GM18508 (cell line): ENCODE data around the gene PRKD2.

Source experiments
- ATAC-seq: cut with Tn5 transposase; IDR thresholded peaks from one replicate; pipeline ENCODE4 v1.9.1; 2021; ENCODE audit warnings: moderate number of reproducible peaks; ENCODE audit not compliant: insufficient read depth, unreplicated experiment

PRKD2 gene

DNA sequence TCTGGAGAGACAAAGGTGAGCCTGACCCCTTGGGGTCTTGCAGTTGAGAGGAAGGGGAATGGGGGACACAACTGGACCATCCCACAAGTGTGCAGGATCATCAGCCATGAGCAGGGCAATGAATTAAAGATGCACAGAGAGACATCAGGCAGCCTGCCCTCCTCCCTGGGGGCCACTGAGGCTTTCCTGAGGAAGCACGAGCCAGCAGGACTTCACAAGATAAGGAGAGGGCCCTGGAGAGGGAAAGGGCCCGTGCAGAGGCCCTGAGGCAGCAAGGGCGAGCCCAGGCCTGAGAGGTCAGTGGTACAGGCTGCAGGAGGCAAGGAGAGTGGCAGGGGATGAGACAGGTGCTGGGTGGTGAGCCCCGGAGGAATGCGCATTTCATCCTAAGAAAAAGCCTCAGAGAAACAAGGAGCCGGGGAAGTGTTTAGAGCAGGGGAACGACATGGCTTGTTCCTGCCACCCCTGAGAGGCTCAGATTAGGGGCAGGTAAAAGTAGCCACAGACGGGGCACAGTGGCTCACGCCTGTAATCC, 9.0 kb upstream of the PRKD2 start:
- ATAC-seq, result no peak

DNA sequence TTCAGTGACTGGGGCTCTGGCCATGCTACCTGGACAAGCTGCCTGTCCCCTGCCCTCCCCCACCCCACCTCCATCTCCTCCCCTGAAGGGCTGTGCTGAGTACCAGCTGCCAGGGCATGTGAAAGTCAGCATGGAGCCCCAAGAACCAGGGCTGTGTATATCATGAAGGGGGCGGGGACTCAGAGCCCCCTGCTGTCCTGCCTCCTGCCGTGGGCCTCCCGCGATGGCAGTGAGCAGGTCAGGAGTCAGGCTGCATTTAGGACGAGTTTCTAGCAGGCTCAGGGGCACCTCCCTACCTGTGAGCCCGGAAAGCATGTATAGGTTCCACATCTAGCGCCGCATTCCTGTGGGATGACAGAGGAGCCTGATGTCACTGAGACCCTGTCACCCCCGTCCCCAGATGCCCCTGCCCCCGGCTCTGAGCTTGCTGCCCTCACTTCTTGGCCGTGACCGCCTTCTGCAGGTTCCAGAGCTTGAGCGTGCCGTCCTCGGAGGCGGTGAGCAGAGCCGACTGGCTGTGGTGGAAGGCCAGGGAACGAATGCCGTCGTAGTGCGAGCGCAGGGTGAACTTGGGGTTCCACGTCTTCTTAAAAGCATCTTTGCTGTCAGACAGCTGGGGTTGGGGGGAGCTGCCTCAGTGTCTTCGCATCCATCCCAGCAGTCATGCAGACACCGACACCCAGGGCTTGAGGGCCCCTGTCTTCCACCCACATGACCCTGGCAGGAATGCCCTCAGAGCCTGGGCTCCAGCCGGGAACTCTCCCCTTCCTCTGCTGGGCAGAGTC, 8.3 kb upstream of the PRKD2 start:
- no peak for ATAC-seq

DNA sequence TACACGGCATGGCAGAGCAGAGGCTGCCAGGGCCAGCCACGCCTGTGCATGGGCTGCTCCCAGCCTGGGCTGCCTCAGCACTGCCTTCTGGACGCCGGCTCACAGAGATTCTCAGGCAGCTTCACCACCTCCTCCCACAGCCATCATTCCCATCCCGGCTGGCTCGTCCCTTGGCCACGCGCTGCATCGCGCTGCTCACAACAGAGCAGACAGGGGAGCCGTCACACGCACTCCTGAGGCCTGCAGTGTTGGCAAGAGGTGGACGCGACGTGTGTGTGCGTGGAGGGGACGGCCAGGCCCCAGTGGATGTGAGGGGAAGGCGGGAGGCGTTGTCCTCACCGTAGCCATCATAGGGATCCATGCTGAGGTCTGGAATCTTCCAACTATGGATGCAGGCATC, 7.6 kb upstream of the PRKD2 start:
- ATAC-seq, result no peak

DNA sequence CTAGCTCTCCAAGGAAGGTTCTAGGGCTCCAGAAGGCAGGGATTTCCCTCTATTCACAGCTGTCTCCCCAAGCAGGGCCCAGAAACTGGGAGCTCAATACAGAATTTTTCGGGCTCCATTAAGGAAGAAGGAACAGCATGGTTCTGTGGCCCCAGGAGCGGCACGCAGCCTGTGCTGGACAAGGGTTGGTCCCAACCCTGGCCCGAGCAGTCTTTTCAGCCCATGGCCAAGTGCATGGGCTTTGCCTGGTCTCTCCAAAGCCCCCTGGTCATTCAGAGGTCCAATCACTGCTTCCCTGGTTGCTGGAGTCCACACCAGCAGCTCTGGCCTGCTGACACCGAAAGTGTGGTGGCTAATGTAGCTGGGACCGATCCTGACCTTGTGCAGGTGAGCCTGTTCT, 6.6 kb upstream of the PRKD2 start:
- ATAC-seq, result no peak

DNA sequence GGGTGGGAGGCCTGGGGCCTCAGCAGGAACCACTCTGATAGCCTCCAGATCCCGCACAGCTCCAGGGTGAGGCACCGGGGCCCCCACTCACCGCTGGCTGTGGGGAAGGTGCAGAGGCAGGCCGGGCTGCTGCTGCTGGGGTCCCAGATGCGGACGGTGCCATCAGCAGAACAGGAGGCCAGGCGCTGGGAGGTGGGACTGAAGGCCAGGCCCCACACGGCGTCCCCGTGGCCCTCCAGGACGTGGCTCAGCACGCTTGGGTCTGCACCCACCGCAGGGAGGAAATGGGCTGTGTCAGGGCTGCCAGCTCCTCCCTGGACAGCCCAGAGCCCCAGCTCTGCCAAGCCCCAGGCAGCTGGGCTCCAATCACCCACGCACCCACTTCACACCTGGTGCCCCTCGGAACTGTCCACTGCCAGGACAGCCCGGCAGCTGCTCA, 6.1 kb upstream of the PRKD2 start:
- ATAC-seq, result no peak

DNA sequence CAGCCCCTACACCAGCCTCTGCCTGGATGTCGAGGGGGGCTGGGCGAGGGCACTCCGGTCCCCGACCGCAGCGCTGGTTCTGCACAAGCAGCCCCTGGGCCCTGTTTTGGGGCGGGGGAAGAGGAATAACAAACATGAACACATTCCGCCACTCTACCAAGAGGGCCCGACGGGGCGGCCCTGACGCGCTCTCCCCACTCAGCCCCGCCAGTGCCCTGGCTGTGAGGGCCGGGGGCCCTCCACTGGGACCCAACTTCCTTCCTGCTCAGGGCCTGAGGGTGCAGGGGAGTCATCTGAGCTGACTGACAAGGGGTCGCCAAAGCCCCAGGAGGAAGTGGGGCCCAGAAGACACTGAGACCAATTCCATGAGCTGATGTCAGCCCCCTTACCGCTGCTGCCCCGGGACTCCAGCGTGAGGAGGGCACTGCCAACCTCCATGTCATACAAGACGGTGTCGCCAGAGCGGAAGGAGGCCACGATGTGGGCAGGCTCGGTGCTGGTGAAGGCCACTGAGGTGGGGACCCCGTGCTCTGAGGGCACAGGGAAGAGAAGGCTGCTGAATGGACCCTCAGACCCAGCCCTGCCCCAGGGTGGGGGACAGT, 5.6 kb upstream of the PRKD2 start:
- no peak for ATAC-seq

DNA sequence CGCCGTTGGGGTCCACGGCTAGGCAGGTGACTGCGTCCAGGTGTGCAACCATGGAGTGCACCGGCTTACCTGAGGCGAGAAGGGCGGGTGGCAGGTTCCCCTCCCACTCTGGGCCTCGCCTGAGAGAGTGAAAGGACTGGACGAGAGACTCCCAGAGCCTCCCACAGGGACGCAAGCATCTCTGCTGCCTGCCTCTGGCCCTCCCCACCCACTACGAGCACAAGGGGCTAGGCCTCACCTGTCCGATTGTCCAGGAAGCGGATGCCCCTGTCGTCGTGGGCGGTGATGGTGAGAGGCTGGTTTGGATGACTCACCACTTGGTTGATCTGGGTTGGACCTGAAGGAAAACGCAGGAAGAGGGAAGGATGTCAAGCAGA, 5.1 kb upstream of the PRKD2 start:
- ATAC-seq, result no peak

DNA sequence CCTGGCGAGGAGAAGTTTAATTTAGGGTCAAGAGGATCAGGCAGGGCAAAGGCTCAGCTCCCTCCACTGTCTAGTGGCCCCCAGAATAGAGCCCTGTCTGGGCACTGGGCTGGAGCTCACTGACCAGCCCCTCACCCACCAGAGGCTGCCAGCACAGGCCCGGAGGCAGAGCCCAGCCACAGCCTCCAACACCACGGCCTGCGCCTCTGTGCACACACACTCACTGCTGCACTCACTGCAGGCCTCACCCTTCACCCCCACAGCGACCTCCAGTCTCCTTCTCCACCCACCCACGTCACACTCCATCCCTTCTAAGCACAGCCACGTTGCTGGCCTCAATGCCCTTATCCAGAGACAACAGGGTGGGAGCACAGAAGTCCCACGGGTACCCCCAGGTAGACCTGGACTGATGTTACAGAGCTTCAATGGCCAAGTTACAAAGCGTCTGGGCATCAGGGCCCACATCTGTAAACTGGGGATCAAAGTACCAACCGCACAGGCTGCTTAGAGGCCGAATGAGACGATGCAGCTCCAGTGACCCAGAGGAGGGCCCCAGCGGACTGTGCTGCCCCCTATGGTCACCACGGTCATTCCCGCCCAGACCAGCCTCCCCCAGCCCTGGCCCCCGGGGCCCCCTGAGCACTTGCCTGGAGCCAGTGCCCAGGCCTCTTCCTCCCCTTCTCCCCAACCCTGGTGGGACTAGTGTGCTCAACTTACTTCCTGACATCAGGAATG, 4.5 kb upstream of the PRKD2 start:
- no peak for ATAC-seq

DNA sequence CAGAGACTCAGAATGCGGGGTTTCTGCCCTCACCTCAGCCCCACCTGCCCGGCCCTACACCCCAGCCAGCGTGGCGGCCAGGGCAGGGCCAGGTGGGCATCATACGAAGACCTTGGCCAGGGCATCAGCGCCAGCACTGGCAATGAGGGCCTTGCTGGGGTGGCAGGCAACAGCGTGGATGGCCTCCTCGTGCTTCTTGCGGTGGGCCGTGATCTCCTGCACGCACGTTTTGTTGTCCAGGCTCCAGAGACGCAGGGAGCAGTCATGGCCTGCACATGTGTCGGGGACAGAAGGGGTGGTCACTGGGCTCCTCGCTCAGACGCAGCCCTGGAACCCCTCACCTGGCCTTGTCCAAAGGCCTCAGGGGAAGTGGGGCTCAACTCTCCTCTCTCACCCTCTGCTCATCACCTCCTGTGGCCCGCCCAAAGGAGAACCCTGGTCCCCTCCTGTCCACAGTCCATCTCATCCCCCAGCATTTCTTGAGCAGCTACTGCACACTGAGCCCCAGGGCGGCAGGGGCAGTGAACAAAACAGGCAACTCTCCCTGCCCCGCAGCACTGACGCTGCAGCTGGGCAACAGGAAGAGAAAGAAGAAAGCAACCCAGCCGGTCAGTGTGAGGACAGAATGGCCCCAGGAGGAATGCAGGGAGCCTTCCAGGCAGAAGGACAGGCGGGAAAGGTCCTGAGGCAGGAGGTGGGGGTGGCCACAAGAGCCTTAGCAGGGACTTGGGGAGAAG, 3.8 kb upstream of the PRKD2 start:
- no peak for ATAC-seq

DNA sequence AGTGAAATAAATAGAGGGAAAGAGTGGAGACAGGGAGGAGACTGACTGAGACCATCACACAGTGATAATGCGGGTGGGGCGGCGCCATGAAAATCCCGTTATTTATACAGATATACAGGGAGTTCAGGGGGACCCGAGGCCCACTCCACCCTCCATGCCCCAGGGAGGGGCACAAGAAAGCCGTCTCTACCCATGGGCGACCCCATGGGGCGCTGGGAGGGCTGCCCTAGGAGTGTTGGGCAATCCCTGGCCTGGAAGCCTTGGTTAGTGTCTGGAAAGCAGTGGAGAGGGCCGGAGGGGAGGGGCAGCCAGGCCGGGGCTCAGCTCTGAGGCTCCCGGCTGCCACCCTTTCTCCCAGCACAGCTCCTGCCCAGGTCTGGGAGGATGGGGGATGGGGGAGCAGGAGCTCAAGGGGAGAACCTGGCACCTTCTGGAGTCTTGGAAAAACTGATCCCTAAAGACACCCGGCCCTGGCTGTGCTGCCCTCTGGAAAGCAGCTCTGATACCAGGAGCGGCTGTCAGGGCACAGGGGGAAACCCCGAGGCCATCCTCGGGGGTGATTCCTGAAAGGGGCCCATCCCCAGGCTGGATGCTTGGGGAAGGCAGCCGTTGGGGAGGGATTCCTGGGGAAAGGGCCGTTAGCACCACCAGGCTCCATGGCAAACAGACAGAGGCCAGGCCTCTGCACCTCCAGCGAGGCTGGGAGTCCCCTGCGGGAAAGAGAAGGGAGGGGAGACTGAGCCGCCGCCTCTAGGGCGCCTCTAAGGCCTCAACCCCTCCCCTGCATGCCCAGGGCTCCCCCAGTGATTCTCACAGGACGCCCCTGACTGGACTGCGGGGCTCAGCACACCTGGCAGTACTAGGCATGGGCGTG, 3.0 kb upstream of the PRKD2 start:
- no peak for ATAC-seq

DNA sequence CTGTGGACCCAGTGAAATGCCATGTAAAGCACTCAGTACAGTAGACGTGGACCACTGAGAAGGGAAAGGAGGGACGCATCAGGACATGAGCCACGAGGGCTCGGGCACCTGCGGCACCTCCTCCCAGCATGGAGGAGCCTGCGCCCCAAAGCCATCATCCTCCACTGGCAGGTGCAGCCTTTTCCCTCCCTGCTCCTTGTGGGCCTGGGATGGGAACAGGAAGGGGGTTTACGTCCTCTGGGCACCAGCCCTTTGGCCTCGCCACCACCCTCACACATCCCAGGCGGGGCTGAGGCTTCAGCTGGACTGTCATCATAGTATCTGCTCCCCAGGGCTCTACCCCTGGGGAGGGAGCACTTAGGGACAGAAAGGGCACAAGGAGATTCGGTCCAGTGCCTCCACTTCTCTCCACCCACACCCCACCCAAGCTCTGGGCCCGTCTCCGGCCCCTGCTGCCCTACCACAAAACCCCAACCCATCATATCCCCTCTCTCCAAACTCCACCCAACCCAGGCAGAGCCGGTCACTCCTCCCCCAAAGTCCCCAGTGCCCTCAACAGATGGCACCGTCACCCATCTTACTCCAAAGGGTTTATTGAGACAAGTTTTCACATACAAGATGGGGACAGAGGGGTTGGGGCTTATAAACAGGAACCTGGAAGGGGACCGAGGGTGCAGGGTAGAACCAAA, 2.2 kb upstream of the PRKD2 start:
- peak; percentile 26 for ATAC-seq

DNA sequence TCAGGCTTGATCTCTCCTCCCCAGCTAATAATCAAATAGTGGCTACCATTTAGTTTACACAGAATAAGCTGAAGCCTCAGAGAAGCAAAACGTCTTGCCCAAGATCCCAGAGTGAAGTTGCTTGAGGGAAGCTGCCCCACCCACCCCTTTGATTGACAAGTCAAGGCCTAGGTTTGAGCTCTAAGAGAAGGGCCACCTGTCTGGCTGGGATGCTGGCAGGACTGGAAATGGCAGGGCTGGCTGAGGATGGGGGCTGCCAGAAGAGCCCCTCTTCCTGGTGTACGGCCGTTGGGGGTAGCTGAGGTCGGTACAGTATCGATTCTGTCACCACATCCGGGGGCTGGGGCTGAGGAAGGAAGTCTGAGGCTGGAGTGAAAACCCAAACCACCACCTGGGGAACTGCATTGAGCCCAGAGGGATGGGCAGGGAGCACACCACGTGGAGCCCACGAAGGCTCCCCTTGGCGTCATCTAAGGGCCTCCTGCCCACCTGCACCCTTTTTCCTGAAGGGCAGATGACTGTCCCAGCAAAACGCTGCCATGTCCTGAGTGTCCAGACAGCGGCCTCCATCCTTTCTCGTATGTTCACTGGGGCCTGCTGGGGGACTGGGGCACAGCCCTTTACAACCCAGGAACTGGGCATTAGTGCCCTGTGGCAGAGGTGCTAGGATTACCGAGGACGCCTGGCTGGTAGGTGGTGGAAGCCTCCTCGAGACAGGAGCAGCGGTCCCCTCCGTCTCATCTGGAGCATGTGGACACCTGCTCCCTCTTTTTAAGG, 1.4 kb upstream of the PRKD2 start:
- ATAC-seq, result no peak

DNA sequence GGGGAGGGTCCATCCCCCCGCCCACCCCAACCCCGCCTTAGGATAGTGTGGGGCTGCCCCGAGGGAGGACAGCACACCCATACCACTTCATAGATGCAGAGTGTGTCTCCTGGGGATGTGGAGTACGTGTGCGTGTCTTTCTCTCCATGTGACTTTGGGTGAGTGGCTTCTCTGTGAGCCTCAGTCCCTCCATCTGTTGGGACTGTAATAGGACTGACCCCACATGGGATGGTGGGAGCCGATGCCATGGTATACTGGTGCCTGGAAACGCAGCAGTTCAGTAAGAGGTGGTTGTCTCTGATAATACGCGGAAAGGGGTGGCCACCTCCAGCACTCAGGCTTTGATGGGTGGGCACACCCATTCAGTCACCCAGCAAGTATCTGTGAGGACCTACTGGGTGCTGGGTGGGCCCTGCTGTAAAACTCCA, 816 bp upstream of the PRKD2 start:
- ATAC-seq, result no peak

DNA sequence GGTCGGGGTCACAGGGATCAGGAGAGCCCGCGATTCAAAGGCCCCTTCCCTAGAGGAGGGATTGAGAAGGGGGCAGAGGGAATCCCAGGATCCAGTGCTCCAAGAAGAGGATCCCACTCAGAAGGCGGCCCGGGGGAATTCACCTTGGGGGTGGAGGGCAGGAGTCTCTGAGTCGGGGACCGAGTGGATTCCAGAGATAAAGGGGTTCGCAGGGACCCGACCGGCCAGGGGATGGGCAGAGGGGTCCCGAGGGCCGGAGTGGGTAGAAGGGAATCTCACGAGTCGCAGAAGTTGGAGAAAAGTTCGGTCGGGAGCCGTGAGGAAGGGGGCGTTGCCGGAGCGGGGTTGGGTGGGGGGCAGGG, 261 bp downstream of the PRKD2 start:
- ATAC-seq, result no peak

DNA sequence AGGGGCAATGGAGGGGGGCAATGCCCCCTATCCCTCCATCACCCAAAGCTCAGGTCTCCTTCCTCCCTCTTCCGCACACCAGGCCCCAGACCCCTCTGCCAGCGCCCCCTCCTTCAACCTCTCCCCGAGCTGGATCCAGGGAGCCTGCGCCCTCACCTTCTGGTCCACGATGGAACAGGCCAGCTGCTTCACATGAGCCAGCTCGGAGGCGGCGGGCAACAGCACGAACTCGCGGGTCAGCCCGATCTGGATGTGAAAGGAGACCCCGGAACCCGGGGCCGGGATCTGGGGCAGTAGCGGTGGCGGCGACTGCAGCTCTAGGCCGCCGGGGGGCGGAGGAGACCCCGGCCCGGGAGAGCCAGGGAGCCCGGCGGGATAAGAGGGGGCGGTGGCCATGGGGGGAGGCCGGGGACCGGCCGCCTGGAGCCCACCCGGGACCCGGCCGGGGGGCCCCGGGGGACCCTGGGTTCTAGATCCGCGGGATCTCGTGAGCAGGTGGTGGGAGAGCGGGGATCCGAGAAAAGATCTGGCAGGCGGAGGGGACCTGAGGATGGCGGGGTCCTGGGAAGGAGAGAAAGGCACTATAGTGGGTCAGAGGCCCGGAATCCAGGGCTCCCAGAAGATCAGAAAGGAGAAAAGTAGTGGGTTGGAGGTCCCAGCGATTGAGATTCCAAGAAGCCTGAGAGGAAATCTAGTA, 791 bp downstream of the PRKD2 start:
- ATAC-seq, result no peak

DNA sequence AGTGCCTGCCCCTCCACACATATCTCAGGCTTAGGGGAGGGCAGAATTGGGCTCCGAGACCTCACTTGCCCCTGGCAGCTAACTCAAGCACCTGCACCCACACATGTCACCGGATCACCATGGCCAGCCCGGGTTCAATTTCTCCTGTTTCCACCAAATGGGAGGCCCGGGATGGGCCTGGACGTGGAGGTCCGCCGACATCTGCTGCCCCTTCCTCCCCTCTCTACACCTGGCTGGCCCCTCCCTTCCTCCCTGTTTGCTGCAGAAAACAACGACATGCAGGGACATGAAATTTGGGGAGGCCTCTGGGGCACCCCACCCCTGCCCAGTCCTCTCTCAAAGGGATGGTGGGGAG, 1.3 kb downstream of the PRKD2 start:
- ATAC-seq, result no peak

DNA sequence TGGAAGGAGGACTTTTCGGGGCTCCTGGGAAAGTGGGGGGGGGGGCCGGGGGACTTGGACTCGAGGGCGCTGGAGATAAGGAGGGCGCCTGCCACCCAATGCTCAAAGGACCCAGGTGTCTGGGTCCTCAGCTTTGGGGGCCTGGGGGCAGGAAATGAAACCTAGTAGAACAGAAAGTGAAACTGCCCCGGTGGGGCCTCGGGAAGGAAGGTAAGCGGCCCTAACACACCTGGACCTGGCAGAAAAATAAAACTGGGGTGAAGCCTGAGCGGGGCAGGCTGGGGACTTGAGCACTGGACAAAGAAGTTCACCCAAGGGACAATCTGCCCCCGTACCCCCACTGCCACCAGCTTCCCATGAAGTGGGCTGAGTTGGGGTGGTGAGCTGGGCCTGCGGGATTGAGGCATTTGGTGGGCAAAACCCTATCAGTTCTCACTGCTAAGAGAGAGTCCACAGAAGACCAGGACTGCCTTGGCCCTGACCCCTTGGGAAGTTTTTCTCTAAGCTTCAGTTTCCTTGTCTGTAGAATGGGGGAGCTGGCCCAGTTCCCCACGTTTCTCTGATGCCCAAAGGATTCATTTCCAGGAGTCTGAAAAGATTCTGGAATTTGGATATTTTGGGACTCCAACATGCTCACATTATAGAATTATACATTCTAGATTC, 2.3 kb downstream of the PRKD2 start:
- no peak for ATAC-seq
